HG03097 (cell line): ENCODE measurements around the gene CLDND2.

Source experiments
- ATAC-seq: cut with Tn5 transposase; IDR thresholded peaks from one replicate; pipeline ENCODE4 v1.9.1; 2021; ENCODE audit not compliant: unreplicated experiment, low FRiP score

The CLDND2 gene

DNA sequence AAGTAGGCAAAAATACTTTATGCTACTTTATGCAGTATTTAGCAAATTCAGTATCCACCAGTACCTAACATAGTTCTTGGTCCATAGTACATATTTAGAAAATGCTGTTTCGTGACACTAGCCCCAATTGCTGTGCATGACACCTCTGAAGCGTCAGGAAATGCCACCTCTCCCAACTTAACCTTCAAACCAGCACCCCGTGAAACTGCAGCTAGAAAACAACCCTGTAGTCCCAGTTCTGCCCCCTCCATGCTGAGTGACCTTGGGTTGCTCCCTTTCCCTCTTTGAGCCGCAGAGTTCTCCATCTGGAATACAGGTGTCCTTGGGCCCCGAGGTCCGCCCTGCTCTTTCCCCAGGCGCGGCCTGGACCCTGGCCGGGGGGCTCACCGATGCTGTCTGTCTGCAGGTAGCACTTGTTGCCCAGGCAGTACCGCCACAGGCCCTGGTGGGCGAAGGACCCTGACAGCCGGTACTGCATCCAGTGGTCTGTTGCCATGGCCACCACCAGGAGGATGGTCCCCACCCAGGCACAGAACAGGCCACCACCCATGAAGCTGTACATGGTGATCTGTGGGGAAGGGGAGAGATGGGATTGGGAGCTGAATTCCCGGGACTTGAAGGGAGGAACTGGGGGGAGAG, 18.2 kb upstream of the CLDND2 start:
- ATAC-seq: no peak

DNA sequence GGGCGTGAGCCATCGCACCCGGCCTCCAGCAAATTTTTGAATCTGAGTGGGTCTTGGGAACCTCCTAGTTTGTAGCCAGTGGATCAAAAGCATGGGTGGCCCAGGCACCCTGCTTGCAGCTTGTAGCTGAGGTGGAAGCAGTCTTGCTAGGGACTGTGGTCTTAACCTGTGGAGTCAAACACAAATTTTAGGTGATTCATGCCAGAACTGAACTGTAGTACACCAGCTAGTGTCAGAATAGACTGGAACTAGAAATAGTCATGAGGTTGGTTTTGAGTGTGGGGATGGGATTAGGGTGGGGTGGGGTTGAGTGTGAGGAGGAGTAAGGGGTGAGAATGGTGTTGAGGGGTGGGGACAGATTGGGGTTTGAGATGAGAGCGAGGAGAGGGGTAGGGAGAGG, 13.2 kb upstream of the CLDND2 start:
- ATAC-seq: no peak

DNA sequence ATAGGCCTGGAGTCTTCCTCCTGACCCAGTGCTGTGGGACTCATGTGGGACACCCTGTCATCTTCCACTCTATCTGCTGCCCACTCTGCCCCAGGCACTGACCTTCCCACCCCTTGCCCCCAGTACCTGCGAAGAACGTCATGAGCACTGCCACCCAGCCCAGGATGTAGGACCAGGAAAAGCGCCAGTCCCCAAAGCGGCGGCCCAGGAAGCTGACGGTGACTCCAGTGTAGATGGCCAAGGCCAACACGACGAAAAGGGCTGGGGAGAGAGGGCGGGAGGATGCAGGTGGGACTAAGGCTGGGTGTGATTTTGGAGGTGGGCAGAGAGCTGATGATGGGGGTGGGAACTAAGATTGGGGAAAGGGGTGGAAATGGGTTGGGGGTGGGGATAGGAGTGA, 11.6 kb upstream of the CLDND2 start:
- no peak for ATAC-seq

DNA sequence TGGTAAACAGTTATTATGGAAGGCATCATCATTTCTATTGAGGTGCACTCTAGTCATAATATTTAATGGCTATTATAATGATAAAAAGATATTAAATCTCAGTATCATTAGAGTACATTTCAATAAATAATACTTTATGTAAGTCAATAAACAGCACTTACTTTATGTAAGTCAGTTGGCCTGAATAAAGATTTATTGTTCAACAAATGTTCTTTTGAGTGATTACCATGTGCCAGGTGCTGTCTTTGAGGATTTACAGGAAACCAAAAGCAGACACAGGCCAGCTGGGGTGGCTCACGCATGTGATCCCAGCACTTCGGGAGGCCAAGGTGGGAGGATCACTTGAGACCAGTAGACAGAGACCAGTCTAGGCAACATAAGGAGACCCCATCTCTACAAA, 8.6 kb upstream of the CLDND2 start:
- ATAC-seq: no peak

DNA sequence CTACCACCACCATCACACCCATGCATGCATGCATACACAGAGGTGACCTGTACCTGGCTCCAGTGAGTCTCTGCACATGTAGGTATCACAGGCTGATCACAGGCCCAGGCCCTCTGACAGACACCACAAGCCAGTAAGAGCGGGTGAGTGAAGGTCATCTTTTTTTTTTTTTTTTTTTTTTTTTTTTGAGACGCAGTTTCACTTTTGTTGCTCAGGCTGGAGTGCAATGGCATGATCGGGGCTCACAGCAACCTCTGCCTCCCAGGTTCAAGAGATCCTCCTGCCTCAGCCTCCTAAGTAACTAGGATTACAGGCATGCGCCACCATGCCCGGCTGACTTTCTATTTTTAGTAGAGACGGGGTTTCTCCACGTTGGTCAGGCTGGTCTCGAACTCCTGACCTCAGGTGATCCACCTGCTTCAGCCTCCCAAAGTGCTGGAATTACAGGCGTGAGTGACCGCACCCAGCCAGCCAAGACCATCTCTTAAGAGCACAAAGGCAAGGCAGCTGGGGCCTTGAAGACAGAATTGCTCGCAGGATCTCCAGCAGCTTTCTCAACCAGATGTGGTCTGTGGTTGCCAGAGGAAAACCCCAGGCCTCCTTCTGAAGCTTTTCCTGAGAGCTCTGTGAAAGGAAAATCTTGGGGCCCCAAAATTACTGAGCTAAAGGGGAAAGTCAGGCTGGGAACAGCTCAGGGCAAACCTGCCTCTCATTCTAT, 6.9 kb upstream of the CLDND2 start:
- ATAC-seq: no peak

DNA sequence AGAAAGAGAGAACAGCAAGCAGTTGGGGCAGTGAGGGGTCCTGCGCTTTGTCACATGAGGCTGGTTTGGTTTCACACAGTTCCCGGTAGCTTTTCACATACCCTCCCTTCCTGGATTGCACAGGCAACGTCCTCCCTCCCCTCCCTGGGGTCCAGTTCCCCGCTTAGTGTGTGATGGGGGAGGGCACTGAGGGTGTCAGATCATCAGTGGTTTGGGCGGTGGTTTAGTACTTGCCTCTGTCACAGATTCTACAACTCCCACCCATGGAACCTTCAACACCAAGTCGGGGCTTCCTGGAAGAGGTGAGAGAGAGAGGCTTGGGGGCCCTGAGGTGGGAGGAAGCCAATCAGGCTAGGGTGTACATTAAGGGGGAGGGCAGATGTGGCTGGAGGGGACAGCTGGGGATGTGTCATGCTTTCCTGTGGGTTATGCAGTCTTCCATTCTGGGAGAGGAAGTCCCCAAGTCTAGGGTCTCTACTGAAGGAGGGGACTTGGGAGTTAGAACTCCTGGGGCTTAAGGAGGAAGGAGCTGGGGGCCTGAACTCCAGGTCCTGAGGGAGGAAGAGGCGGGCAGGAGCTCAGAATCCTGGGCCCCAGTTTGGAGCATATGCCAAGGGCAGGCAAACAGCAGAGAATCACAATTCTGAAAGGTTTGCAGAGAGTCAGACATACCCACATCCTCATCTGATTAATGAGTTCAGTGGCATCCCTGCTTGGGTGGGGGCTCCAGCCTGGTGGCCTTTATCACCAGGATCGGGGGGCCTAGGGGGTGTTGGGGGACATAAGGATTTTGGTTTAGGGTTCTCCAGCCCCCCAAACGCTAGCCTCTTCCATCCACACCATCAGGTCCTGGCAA, 4.1 kb upstream of the CLDND2 start, which contains the start of gene NKG7:
Gene NKG7 (minus strand): TSS at position 6 of the 856 bp plus-strand sequence. CDS start 119 bp downstream, outside the sequence.
- no peak for ATAC-seq

DNA sequence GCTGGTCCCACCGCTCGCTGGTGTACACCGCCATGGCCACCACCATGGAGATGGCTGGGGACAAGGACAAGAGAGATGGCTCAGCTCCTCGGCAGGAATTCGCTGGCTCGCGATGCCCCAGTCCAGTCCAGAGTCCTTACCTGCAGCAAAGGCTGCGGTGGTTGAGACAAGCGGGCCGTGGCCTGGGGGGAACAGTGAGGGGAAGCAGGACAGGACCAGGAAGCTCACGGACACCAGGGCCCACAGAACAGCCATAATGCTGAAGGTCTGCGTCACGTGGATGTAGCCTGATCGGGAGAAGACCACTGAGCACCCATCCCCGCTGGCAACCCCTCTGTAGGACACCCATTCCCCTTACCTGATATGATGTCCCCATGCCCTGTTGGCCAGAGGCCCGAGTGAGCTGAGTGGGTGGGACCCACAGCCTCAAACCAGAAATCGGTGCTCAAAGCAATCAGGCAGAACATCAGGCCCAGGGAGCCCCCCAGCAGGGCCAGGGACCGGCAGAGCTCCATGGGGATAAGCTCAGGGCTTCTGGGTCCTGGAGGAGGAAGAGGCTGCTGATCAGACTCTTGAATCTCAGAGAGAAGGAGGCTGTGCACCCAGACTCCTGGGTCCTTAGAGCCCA, 3.3 kb upstream of the CLDND2 start:
- ATAC-seq: no peak

DNA sequence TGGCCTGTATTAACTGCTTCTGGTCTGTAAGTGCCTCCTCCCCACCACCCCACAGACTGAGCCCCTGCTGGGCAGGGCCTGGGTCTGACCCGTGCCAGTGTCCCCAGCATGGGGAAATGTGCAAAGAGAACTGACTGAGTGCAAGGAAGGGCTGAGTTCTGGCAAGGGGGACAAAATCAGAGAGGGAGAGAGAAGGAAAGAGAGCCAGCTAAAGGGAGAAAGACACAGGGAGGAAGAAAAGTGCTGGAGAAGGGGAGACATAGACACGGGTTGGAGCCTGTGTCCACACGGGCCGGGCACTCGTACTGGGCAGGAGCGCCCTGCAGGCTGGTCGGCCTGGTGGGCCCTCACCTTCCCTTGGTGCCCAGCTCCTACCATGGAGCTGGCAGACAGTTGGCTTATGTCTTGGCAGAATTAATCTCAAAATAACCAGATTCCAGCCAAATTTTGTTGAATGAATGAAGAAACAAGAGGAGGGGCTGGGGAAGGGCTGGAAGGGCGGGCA, 2.4 kb upstream of the CLDND2 start:
- no peak for ATAC-seq

DNA sequence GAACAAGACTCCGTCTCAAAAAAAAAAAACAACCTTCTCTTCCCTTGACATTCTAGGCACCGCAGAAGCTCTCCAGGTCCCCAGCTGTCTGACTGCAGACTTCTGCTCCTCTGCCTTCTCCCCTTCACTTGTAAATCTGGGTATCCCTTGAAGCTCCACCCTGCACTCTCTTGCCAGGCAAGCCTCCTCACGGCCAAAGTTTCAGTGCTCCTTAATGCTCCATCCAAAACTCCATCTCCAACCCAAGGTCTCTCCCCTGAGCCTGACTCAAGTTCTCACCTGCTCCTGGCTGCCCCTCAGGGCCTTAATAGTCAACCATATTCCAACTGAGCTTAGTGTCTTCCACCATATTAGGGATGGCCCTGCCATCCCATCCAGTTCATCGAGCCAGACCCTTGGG, 1.4 kb upstream of the CLDND2 start:
- no peak for ATAC-seq

DNA sequence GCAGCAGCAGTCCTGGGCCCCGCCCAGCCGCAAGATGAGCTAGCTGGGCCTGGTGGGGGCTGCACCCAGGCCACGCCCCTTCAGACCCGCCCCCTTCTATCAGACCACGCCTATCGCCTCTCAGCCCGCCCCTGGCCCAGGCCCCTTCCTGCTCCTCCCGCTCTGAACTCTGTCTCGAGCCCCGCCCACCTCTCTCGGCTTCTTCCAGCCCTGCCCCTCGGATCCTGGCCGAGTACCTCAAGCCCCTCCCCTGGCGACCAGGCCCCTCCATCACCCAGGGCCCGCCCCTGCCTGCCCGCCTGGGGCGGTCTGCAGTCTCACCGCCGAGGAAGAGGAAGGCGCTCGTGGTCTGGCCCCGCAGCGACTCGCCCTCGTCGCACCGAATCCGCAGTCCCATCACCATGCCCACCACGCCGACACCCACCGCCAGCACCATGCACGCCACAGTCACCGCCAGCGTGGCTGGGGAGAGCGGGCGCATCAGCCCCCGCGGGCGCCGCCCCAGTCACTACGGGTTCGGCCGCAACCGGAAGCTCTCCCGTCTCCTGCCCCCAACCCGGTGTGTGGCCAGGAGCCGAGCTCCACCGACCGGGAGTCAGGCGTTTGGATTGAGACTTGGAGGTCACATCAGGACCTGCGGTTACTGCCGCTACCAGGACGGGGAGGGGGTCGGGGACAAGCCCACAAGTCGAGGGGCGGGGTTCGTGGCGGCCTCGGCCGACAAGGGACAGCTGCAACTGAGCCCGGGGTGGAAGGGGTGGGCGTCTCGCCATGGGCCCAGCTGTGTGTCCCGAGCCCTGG, 1.0 kb downstream of the CLDND2 start:
- peak; percentile 58 for ATAC-seq

DNA sequence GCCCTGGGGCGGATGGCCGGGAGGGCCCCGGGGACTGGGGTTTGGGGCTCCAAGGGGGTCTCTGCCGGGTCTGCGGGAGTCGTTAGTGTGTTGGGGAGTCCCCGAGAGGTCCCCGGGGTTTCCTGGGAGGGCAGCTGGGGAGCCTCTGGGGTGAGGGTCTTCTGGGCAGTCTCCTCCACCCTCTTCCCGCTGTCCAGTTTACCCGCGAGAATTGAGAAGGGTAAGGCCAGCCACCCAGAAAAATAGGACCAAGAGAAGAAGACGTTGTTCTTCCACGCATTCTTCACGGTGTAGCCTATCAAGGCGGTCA, 1.6 kb downstream of the CLDND2 start:
- no peak for ATAC-seq

DNA sequence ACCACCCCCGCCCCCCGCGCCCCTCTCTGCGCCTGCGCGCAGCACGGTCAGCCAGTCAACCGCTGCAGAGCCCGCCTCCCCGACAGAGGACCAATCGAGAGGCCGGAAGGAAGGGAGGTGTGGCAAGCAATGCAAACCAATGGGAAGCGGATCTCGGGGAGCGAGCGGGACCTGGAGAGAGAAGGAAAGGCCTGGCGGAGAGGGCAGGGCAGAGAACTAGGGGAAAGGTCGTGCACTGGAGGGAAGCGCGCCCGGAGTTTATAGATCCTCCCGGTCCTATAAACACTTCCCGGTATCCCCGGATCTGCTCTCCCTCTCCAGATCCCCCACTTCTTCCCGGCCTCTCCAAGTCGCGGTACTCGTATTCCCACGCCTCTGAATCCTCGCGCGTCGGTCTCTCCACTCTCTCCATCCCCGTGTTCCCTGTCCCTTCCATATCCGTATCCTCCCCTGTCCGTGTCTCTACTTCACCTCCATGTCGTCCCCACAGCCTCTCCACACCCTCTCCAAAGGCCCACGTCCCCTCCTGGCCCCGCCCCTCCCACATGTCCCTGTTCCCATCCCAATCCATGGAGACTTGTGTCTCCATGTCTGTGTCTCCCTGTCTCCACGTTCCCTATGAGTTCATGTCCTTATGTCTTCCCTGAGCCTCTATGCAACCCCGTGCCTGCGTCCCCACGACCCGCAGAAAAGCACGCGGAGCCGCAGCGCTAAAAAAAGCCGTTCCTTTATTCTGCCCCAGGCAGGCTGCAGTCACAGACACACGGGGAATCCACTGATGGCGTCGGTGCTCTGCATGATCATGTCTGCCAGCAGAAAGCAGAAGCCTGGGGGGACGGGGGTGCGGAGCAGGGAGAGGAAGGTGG, 2.2 kb downstream of the CLDND2 start:
- peak; percentile 39 for ATAC-seq

DNA sequence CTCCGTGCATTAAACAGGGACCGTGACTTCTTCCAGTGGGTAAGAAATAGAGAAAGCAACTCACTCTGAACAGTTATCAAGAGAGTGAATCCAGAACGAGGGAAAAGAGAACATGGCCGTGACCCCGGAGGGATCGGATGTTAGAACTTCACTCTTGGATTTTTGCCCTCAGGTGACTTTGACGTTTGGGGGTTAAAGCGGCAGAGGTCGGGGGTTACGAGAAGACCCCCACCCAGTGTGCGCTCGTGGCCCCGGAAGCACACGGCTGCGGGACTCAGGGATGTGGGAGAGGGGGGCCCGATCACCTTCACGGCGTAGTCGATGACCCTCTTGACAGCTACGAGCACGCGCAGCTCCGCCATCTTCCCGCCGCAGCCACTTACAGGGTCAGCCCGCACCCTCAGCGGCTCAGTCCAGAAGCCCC, 2.8 kb downstream of the CLDND2 start, which contains the start of gene ETFB:
Gene ETFB (minus strand): TSS at position 424 of the 424 bp plus-strand sequence. CDS start 62 bp downstream, at position 362.
- no peak for ATAC-seq

DNA sequence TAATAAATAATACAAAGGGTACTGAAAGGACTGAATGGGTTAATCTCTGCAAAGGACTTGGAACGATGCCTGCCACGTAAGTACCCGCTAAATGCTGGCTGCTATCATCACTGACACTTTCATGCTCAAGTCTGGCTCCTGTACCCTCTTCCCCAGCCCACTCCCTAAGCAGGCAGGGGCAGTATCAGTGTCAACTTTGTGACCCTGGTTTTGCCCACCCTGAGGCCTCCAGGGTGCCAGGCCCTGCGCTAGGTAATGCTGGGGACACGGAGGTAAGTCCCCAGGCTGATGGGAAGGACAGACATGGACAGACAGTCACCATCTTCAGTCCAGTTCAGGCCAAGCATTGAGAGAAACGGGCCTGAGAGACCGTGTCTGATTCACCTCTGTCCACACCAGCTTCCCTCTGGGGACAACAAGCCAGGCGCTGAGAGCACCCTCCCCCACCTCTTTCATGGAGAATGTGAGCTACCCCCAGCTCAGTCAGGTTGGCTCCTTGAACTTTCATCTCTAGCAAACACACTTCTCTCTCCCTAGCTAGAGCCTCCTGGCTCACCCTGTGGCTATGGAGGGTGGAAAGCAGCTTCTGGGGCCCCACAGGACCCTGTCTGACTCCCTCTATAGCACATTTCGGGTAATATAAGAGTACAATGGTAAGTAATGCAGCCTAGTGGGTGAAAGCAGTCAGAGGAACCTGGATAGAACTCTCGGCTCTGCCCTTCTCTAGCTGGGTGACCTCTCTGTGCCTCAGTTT, 3.4 kb downstream of the CLDND2 start:
- no peak for ATAC-seq

DNA sequence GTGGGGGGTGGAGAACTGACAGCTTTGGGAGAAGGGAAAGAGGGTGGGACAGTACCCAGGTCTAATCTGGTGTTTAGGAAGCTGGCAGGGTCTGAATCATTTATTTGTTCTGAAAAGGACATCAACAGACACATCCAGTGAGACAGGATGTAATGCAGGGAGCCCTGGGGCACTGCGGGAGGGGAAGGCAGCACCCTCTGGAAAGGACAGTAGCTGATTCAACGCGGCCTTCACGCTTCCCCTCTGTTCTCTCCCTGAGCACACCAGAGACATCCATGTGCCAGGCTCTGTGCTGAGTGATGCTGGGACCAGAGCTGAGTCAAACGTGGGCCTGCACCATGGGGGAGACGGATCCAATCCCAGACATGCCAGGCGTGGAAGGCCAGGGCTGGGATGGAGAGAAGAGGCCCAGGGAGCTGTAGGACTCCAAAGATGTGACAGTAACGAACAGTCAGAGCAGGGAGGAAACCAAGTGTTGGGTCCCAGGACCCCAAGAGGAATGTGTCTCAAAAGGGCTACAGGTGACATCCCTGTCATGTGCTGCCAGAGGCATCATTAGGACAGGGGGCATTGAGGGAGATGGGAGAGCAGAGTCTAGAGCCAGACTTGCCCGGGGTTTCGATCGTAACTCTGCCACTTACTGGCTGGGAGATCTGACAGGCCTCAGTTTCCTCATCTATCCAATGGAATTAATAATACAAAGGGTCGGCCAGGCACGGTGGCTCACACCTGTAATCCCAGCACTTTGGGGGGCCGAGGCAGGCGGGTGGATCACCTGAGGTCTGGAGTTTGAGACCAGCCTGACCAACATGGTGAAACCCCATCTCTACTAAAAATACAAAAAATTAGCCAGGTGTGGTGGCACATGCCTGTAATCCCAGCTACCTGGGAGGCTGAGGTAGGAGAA, 4.3 kb downstream of the CLDND2 start:
- ATAC-seq: no peak

DNA sequence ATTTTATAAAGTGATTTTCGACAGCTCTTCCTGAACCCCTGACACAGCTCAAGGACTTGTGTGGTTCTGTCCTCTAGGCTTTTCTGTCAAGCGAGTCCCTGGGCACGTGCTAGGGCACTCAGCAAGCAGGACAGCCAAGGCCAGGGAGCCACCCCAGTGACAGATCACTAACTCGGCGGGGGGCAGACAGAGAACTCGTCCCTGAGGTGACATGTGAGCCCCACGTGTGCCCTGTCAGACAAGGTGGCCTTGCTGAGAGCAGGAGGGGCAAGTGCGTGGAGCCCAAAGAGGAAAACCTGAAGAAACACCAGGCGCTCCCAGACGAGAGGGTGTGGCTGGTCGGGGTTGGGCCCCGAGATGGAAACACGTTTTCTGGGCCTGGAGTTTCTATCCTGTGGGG, 7.6 kb downstream of the CLDND2 start:
- no peak for ATAC-seq

DNA sequence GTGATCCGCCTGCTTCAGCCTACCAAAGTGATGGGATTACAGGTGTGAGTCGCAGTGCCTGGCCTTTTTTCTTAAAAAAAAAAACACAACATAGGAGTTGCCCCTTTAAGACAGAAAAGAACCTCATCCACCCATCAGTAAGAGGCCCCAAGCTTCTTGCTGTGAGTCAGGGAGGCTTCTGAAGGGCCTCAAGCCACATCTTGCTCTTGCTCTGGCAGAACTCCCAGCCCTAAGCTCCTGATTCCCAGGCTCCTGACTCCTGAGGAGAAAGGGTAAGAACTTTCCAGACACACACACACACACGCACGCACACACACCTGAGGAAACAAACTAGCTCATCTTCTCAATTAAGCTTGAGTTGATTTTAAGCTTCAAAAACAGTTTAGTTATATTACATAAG, 9.5 kb downstream of the CLDND2 start:
- no peak for ATAC-seq
